ENCODE results near the gene ANK2.
A peak's percentile ranks its signal among the peaks of the same experiment; 100 is the strongest.

Gene ANK2

DNA sequence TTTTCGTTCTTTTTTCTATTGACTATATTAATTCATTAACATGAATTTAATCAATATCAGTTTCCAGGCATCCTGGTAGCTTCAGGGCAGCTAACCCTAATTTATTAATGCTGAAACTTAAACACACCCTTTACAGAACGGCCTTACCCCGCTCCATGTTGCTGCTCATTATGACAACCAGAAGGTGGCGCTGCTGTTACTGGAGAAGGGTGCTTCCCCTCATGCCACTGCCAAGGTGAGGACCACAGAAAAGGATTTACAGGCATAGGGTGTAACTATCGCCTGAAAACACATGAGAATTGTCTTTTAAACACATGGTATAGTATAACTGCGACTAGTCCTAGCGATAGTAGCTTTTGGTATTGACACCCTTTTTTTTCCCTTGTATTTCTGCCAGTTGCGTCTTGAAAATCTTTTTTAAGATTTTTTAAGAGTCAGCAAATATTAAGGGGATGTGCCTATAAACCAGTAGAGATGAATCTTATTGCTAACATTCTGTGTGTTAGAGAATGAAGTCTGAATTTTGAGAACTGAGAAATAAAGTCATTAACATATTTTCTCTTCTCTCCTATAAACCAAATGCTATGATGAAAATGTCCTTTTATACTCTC, 229.0 kb downstream of the ANK2 start:
- DNase-seq (ENCODE audit: low read depth in 4 of 4, low spot score in 1 of 4), result peak; percentile 38 to 49 (median 41)

DNA sequence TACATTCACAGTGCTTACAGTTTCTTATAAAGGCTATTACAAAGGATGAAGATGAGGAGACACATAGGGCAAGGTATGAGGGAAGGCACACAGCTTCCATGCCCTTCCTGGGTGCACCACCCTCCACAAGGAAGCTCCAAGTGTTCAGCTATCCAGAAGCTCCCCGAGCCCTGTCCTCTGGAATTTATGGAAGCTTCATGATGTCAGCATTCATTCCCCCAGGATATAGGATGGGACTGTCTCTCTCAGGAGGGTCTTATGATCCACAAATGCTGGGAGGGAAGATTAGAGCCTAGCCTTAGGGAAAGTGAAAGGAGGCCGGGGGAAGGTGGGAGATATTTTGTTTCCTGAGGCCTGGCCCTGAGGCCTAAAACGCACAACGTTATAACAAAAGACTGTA, 236.0 kb downstream of the ANK2 start:
- no peak for DNase-seq (ENCODE audit: low read depth in 4 of 4, low spot score in 1 of 4)

DNA sequence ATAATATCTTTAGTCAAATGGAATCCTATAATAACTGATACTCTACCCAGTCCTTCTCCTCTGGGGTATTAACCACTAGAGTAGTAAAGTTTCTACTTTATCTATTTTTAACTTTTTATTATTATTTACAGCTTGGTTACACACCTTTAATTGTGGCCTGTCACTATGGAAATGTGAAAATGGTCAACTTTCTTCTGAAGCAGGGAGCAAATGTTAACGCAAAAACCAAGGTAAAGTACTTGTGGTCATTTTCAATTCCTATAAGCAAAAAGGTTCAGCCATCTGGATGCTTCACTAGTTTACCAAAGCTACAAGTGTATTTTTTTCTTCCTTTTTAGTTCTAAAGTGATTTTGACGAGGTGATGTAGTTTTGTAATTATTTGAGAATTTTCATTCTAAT, 238.8 kb downstream of the ANK2 start:
- no peak for DNase-seq (ENCODE audit: low read depth in 4 of 4, low spot score in 1 of 4)

GRCh38 chr4:113288696-113289095, 239.2 kb downstream of the ANK2 start:
- no peak for DNase-seq (ENCODE audit: low read depth in 4 of 4, low spot score in 1 of 4)

- DNase-seq (ENCODE audit: low read depth in 4 of 4, low spot score in 1 of 4), result no peak
Measured at GRCh38 chr4:113289766-113290165, 240.3 kb downstream of the ANK2 start.

GRCh38 chr4:113290666-113291065, 241.2 kb downstream of the ANK2 start:
- no peak for DNase-seq (ENCODE audit: low read depth in 4 of 4, low spot score in 1 of 4)

DNA sequence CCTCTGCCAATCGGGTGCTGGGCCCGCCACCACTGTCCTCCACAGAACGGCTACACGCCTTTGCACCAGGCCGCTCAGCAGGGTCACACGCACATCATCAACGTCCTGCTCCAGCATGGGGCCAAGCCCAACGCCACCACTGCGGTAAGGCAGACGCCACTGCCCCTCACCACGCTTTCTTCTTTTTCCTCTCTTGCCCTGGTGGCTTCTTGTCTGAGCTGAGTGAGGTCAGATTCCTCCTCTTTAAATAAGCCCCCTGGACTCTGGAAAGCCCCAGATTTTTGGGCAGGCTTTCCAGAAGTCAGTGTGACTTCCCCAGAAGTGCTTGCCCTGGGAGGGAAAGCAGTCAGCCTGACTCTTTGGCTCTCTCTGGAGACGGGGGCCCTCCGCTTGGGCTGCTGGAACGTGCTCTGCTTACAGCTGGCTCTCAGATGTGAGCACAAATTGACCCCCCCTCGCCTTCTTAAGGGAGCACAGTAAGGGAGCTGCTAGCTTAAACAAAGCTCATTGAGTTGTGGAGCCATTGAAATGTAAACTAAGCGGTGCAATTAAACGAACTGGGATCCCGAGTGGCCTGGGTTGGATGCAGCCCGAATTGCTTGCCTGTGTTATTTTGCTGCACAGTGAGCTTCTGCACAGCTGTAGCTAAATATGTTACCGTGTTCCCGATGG, 243.1 kb downstream of the ANK2 start:
- no peak for DNase-seq (ENCODE audit: low read depth in 4 of 4, low spot score in 1 of 4)

DNA sequence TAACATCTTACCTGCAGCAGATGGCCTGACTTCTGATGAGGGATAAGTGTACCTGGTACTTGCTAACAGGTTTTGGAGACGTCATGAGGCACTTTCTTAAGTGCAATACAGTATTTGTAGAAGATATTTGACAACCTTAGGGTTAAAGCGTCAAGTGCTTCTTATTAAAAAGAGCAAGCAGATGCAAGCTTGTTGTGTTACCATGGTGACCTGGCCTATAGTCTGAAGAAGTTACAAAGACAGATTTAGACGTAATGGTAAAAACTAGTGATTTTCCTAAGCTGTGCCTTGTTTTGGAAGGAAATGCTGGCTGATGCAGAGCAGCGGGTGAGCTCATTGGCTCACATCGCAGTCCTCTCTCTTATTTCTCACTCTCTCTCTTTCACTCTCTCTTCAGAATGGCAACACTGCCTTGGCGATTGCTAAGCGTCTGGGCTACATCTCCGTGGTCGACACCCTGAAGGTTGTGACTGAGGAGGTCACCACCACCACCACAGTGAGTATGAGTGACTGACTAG, 243.6 kb downstream of the ANK2 start:
- no peak for DNase-seq (ENCODE audit: low read depth in 4 of 4, low spot score in 1 of 4)

DNA sequence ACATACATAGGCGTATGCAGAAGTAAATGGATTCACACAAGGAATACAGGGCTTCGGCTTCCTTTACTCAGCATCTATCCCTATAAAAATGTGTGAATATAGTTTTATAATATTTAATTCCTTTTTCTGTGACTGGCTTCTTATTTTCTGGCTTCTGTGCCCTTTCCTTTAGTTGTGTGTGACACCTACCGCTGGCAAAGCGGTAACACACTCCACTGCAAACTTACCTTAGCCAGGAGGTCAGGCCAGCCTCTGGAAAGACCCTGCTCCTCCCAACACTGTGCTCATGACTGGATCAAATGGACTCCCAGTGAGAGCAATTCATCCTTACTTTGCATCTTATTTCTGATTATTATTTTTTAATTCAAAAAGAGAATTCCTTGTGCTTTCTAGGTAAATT, 244.2 kb downstream of the ANK2 start:
- DNase-seq (ENCODE audit: low read depth in 4 of 4, low spot score in 1 of 4), result no peak

DNA sequence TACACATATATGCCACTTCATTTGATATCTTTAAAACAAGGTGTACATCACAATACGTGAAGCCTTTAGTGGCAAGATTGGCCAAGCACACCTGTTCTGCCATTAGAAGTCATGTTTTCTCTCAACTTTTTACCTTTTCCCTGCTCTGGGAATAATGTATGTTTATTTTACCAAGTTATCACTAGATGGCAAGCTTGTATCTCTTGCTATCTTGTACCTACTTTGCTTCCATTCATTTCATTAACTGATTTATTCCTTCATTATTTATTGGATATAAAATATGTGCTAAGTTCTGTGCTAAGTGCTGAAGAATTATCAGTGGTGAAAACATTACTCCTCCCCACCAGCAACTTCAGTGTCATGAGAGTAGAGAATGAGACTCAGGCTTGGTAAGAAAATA, 245.5 kb downstream of the ANK2 start:
- no peak for DNase-seq (ENCODE audit: low read depth in 4 of 4, low spot score in 1 of 4)

DNA sequence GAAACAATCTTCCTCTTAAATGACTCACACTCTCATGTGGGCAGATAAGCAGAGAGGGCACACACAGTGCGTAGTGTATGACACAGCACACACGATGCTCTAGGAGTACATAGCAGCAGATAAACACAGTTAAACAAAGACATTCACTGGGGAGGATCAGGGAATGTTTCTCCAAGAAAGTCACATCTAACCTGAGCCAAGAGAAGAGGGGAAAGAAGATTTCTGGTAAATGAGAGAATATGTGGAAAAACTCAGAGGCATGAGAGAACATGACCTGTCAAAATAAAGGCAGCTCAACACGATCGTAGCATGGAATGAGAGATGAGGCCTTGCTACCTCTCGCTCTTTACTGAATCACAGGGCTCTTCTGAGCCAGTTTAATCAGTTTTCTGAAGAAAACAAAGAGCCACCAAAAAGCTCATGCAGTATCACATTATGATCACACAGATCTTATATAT, 251.0 kb downstream of the ANK2 start:
- no peak for DNase-seq (ENCODE audit: low read depth in 4 of 4, low spot score in 1 of 4)

DNA sequence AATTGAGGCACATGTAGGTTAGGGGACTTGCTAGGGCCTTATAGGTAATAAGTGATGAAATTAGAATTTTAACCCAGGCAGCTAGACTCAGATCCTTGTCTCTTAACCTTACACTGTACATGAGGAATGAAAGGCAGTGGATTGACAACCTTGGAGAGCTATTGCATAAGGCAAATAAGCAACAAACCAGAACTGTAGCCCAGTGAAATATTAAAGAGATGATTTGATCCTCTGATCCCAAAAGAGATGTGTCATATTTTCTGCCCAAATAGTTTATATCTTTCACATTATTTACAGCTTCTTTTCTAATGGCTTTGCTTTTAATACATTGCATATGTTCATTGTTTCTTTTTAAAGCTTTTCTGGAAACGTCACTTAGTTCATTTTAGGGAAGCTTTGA, 252.6 kb downstream of the ANK2 start:
- no peak for DNase-seq (ENCODE audit: low read depth in 4 of 4, low spot score in 1 of 4)

DNA sequence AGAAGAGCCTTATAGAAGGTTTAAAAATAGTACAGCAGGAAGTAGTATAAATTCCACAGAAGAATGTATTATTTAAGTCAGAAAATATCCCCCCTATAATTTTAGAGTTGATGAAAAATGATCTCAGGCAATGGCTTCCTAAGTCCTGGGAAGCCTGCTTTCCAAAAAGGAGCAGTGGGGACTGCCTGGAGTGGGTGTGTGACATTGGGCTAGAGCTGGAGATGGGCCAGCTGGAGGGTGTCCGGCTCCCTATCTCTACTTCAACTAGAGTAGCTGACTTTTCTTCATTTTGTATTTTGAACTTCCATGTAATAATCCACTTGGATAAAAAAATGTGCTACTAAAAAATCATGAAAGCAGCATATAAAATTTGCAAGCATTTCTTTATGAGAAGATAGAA, 253.9 kb downstream of the ANK2 start:
- DNase-seq (ENCODE audit: low read depth in 4 of 4, low spot score in 1 of 4), result no peak

- DNase-seq (ENCODE audit: low read depth in 4 of 4, low spot score in 1 of 4), result no peak
Measured at GRCh38 chr4:113311047-113311446, 261.6 kb downstream of the ANK2 start.

DNA sequence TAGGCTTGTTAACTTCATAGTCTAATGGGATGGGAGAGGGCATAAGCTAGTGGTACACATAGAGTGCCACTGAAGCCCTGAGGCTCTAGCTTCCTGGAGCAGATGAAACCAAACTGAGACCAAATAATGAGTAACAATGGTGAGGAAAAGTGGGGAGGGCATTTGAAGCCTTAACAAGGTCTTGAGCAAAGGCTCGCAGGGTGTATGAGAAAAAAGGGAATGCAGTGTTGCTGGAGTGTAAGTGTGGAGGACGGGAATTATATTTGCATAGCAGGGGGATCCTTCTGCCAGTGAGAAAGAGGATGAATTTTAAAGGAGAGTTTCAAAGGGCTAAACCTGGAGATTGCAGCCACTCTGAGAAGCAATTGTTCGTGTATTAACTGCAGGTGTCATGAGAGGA, 263.1 kb downstream of the ANK2 start:
- no peak for DNase-seq (ENCODE audit: low read depth in 4 of 4, low spot score in 1 of 4)

- no peak for DNase-seq (ENCODE audit: low read depth in 4 of 4, low spot score in 1 of 4)
Measured at GRCh38 chr4:113314426-113314825, 265.0 kb downstream of the ANK2 start.

- DNase-seq (ENCODE audit: low read depth in 4 of 4, low spot score in 1 of 4), result no peak
Measured at GRCh38 chr4:113316879-113317278, 267.4 kb downstream of the ANK2 start.

DNA sequence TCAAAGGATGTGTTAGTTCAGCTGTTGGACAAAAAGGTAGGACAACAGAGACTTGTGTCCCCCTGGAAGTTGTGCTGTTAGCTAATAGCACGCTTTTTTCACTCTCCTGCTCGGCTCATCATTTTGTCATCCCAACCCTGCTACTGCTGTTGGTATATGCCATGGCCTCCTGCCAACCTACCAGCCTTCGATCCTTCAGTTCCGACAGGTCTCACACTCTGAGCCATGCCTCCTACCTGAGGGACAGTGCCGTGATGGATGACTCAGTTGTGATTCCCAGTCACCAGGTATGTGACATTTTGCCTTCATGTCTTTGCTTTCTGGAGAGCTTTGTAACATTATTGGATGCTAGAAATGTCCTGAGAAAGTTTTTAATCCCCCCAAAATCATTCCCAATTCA, 268.1 kb downstream of the ANK2 start:
- DNase-seq (ENCODE audit: low read depth in 4 of 4, low spot score in 1 of 4), result no peak

GRCh38 chr4:113322736-113323135, 273.3 kb downstream of the ANK2 start:
- no peak for DNase-seq (ENCODE audit: low read depth in 4 of 4, low spot score in 1 of 4)

GRCh38 chr4:113325876-113326615, 276.6 kb downstream of the ANK2 start:
- DNase-seq (ENCODE audit: low read depth in 4 of 4, low spot score in 1 of 4), result no peak

- DNase-seq (ENCODE audit: low read depth in 4 of 4, low spot score in 1 of 4), result no peak
Measured at GRCh38 chr4:113327494-113327893, 278.0 kb downstream of the ANK2 start.

GRCh38 chr4:113328514-113328913, 279.1 kb downstream of the ANK2 start:
- no peak for DNase-seq (ENCODE audit: low read depth in 4 of 4, low spot score in 1 of 4)

Data from stimulated activated CD4-positive, alpha-beta T cell treated with anti-CD3 and anti-CD28 coated beads, Interleukin-1b, Interleukin-23, amount 100 ng/mL, for 24 hours (primary cell).